OCI-LY7 (cell line): ENCODE data around the gene NACAD. TPM values are rescaled to one million over a fixed set of nuclear protein-coding genes. Genes with fewer than 3 reads are reported as not detected.

Source experiments
- BruUV-seq: library from RNA; stranded (reverse); fragments of 400-500 nt; replicated peaks from 2 replicates; lab custom pipeline; 2021; lab: Mats Ljungman, UMichigan
- CTCF ChIA-PET: fragments of 300-600 bp; sonication (Branson Sonifier 250); formaldehyde crosslinking; loops from one replicate; lab custom pipeline; 2022; ENCODE audit warnings: antibody characterized with exemption; ENCODE audit not compliant: unreplicated experiment; lab: Charles Lee
- POLR2A ChIA-PET: fragments of 300-600 bp; sonication (Branson Sonifier 250); formaldehyde crosslinking; loops from one replicate; lab custom pipeline; 2022; ENCODE audit warnings: antibody characterized with exemption; lab: Charles Lee
- DNase-seq: peaks from one replicate; pipeline ENCODE4 v3.0.0-alpha.2; 2015; ENCODE audit warnings: low spot score
- H2AFZ ChIP-seq: fragments of 200-600 bp; sonication (generic), shearing (Covaris generic); 2 replicates; pipeline ENCODE4 v1.6.1; 2014; ENCODE audit warnings: mild to moderate bottlenecking, antibody characterized with exemption, low read length, moderate library complexity
- H3K27ac ChIP-seq: fragments of 200-600 bp; sonication (generic); 2 replicates; pipeline ENCODE4 v1.5.1; 2014; ENCODE audit warnings: mixed run types, low read depth, mild to moderate bottlenecking, moderate library complexity, low read length, inconsistent platforms; ENCODE audit not compliant: poor library complexity, severe bottlenecking
- H3K36me3 ChIP-seq: fragments of 200-600 bp; sonication (generic); 2 replicates; pipeline ENCODE4 v1.6.1; 2014; ENCODE audit warnings: mild to moderate bottlenecking, antibody characterized with exemption, low read length, moderate library complexity, mixed read lengths; ENCODE audit not compliant: insufficient read depth
- H3K4me1 ChIP-seq: fragments of 200-600 bp; sonication (generic); 2 replicates; pipeline ENCODE4 v1.5.1; 2014; ENCODE audit warnings: mild to moderate bottlenecking, low read length; ENCODE audit not compliant: insufficient read depth, poor library complexity, severe bottlenecking
- H3K4me2 ChIP-seq: fragments of 200-600 bp; sonication (generic); 2 replicates; pipeline ENCODE4 v1.6.1; 2014; ENCODE audit warnings: mild to moderate bottlenecking, low read length
- H3K4me3 ChIP-seq: fragments of 200-600 bp; sonication (generic); 2 replicates; pipeline ENCODE4 v1.5.1; 2014; ENCODE audit warnings: mild to moderate bottlenecking, low read depth, low read length; ENCODE audit not compliant: poor library complexity, severe bottlenecking
- H3K79me2 ChIP-seq: fragments of 200-600 bp; sonication (generic); 2 replicates; pipeline ENCODE4 v1.6.1; 2016; ENCODE audit warnings: low read depth, mild to moderate bottlenecking, low read length, moderate library complexity, mixed read lengths; ENCODE audit not compliant: insufficient read depth
- H3K9me2 ChIP-seq: fragments of 200-600 bp; sonication (generic); 2 replicates; pipeline ENCODE4 v1.6.1; 2016; ENCODE audit warnings: mild to moderate bottlenecking, low read length, mixed read lengths; ENCODE audit not compliant: insufficient read depth
- H3K9me3 ChIP-seq: fragments of 200-600 bp; sonication (generic); 2 replicates; pipeline ENCODE4 v1.6.1; 2014; ENCODE audit warnings: mild to moderate bottlenecking, mixed run types, low read length, mixed read lengths
- H4K20me1 ChIP-seq: fragments of 200-600 bp; sonication (generic); 2 replicates; pipeline ENCODE4 v1.6.1; 2014; ENCODE audit warnings: mild to moderate bottlenecking, antibody characterized with exemption, low read length, moderate library complexity, mixed read lengths; ENCODE audit not compliant: insufficient read depth
- CTCF ChIP-seq: fragments of 200-600 bp; sonication (generic); conservative IDR thresholded peaks from 2 replicates; pipeline ENCODE4 v1.5.1; 2014; ENCODE audit warnings: mild to moderate bottlenecking, antibody characterized with exemption, low read length, moderate library complexity, mixed read lengths
- EZH2phosphoT487 ChIP-seq: fragments of 200-600 bp; sonication (generic); IDR thresholded peaks from 2 replicates; pipeline ENCODE4 v1.6.1; 2018; ENCODE audit warnings: low read depth, borderline replicate concordance, mild to moderate bottlenecking, mixed run types, antibody characterized with exemption, low read length, moderate library complexity, mixed read lengths
- intact Hi-C: fragments of 100-400 bp; cut with micrococcal nuclease; formaldehyde crosslinking; loops from one replicate; pipeline ENCODE4 v1.10.0; 2022; ENCODE audit not compliant: unreplicated experiment
- total RNA-seq, 2 experiments: library from RNA; depleted of rRNA in 1 of 2; stranded (reverse); fragments of >200 nt in 1 of 2; shearing (Covaris generic) in 1 of 2; gene quantifications; 2 replicates each; pipeline ENCODE4 v1.2.3, GENCODE V29; 2014 to 2022

NACAD gene
- total RNA-seq, 2 experiments from 2014 or later, result not detected

- no peak overlapping the region for H2AFZ ChIP-seq
- H4K20me1 ChIP-seq, result 0 out of 2 replicates have a peak, but pooled peaks cover 7% of the 10 kb centered on the region
- no TSS peak for BruUV-seq
- intact Hi-C loops, result no loop called here
- H3K4me1 ChIP-seq, result no peaks in the 10 kb centered on the region
- H3K4me2 ChIP-seq, result no peak overlapping the region
- H3K36me3 ChIP-seq, result peaks cover 96% of the 10 kb centered on the region
- no peak for TF ChIP-seq CTCF
- TF ChIP-seq EZH2phosphoT487, result no peak
- H3K9me2 ChIP-seq, result no peaks in the 10 kb centered on the region
- no peak overlapping the region for H3K4me3 ChIP-seq
- no peak overlapping the region for H3K27ac ChIP-seq
- ChIA-PET POLR2A (interaction anchor here (0.6 kb wide), 1 partner anchor 88 kb away, joined by 3 read pairs; no protein-coding TSS in a partner anchor), CTCF (no interaction called here)
- H3K79me2 ChIP-seq, result peaks cover 7% of the 10 kb centered on the region; the same call in 1 of the 2 replicates
- no peaks in the 10 kb centered on the region for H3K9me3 ChIP-seq
- DNase-seq, result no peak
Measured at GRCh38 chr7:45101748-45102147, 13.0 kb upstream of the NACAD start.

GRCh38 chr7:45100761-45101480, 12.2 kb upstream of the NACAD start:
- Histone ChIP-seq H3K27ac (no peak overlapping the region), H2AFZ (no peak overlapping the region), H3K4me1 (no peaks in the 10 kb centered on the region), H3K79me2 (no peaks in the 10 kb centered on the region), H3K9me2 (no peaks in the 10 kb centered on the region), H4K20me1 (0 out of 2 replicates have a peak, but pooled peaks cover 7% of the 10 kb centered on the region), H3K9me3 (no peaks in the 10 kb centered on the region), H3K4me3 (no peak overlapping the region), H3K4me2 (no peak overlapping the region), H3K36me3 (peaks cover 88% of the 10 kb centered on the region)
- intact Hi-C loops, result no loop called here
- no TSS peak for BruUV-seq
- ChIA-PET POLR2A (no interaction called here), CTCF (no interaction called here)
- TF ChIP-seq CTCF (no peak), EZH2phosphoT487 (no peak)
- no peak for DNase-seq
